ENCODE data around the gene ARHGAP22.

The ARHGAP22 gene

DNA sequence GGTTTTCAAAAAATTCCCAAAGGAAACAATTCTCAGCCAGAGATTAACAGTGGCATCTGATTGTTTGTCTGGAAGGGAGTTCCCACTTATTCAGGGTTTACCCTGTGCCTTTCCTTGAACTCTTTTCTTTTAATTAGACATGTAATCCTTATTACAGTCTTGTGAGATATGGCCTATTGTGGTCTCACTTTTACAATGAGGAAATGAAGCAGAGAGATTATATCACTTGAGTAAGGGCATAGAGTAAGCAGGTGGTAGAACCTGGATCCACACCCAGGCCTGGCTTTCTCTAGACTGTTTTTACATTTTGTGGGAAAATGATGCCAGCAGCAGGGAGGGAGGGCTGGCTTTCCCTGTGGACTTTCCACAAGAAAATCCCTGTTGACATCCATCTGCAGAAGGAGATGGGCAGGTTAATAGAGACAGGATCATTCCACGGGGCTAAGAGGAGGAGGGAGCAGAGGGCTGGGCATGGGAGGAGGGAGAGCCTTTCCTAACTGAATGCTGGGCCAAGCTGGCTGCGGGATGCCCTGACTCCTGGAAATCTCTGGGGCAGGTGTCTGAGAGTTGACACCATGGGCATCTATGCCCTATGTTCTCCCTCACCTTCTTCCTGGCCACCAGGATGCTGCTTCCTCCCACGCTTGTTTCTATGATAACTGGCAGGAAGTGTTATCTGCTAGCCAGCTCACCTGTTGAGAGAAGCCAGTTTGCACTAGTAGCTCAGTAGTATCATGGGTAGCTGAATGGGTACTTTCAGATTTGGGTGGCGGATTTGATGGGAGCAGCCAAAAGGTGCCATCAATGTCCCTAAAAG is 28.7 kb upstream of the ARHGAP22 start:
- DNase-seq (ENCODE audit: low spot score), result no peak

DNA sequence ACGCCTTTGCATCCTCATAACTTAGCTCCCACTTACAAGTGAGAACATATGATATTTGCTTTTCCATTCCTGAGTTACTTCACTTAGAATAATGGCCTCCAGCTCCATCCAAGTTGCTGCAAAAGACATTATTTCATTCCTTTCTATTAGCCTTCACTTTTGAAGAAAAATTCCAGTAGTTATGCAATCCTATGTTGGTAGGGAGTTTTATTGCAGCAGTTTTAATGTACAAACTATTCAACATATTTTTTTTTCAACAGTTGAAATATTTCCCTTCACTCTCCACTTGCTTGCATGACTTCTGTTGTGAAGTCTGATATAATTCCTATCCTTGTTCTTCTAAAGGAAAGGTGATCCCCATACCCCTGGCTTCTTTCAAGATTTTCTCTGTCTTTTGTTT is 27.3 kb upstream of the ARHGAP22 start:
- DNase-seq (ENCODE audit: low spot score), result peak; percentile 56

DNA sequence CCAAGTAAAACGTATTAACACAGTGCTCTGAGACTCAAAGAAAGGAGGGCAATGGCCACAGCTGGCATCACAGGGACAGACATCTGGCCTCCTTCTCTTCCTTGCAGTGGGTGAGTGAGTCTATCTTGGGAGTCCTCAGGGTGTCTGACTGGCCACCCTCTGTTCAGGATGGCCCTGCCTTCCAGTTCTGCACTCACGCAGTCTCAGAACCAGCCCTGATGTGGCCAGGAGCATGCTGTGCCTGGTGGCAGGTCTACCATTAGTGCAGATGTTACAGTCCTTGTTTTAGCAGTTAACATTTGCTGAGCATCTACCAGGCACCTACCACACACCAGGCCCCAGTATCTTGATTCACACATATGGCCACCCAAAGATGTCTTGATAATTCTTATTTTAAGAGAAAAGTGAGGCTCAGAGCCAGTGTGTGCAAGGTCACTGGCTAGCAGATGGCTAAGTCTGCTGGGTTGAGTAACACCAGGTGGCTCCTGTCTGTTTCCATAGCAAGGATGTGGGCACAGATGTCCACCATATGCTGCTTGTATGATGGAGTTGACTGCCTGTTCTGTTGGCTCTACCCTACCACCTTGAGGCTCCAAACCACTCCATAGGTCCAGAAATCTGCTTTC is 23.2 kb upstream of the ARHGAP22 start:
- peak; percentile 40 for DNase-seq (ENCODE audit: low spot score)

DNA sequence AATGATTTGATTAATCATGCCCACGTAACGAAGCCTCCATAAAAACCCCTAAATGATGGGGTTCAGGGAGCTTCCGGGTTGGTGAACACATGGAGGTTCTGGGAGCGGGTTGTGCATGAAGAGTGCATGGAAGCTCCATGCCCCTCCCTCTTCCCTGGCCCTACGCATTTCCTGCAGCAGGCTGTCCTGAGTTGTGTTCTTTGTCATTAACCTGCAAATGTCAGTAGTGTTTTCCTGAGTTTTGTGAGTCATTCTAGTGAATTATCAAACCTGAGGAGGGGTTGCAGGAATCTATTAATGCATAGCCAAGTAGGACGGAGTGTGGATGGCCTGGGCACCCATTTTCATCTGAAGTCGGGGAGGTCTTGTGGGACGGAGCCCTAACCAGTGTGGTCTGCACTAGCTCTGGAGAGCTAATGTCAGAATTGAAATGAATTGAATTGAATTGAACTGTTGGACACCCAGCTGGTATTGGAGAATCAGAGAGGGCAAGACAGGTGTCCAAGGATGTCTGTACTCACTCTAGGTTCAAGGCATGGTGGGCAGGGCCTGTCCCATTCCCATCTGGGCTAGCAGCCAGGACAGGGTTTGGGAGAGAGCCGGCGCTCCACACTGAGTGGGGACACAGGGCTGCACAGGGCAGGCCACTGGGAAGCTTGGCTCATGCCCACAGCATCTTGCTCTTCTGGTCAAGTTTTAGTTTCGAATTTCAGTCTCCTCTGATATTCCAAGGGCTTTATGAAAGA is 22.3 kb upstream of the ARHGAP22 start:
- DNase-seq (ENCODE audit: low spot score), result no peak

DNA sequence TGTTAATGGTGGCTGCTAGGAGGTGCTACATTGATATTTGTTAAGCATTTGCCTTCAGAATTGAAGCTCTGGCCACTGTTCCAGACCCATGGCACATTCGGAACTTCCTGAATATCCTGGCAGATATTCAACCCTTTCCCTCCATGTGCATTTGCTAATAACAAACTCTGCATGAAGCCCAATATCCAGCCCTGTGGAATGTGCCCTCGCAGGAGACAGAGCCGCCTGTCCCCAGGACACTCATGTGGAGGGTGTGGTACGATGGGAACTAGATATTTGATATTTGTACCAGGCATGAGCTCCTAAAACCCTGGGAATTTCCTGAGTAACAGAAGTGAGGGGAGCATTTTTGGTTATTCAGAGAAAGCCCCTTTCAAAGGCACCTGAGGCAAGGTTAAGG is 21.6 kb upstream of the ARHGAP22 start:
- DNase-seq (ENCODE audit: low spot score), result no peak

DNA sequence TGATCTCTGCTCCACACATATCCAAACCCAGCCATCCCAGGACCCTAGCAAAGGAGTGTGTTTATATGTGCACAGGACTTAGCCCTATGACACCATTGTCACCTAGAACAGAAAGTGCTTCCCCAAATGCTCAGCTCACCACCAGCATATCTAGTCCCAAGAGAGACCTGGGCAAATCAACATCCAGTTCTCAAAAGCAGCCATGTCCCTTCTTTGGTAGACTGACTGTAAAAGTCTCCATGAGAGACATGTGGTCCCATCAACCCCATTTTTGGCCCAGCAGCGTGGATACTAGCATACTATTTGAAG is 20.9 kb upstream of the ARHGAP22 start:
- no peak for DNase-seq (ENCODE audit: low spot score)

DNA sequence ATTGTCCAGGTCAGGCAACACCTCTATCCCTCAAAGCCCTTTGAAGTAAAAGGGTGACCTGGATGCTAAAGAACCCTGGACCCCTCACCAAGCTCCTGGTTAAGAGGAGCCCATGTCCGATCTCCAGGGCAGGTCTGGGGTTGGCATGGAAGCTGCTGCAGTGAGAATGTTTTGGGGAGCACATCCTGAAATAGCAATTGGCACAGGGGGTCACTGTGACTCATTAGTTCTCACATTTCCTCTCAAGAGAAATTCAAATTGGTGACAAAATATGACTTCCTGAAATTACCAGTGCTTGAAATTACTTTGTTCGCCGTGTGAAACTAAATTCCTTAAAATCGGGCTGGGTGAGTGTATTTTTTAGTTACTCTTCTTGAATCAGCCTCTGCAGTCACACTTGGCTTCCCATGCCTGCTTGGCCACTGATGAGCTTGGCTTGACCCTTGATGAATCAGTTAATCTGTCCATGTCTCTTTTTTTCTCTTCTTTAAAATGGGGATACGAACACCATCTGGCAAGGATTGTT is 18.8 kb upstream of the ARHGAP22 start:
- no peak for DNase-seq (ENCODE audit: low spot score)

DNA sequence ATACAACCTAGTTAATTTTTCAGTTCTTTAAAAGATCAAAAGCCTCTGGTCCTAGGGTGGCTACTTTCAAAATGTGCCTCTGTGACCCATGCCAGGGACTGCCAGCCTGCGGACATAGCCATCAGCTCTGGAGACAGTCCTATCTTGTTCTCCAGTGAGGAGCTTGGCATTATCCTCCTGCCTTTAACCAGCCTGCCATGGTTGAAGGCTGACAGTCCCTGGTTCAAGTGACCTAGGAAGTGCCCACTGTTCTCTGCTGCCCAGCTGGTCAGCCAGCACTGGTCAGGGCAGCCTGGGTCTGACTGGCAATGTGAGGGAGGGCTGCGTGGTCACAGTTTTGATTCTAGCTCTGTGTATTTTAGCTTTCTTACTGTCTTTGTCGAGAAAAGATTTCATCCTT is 18.1 kb upstream of the ARHGAP22 start:
- DNase-seq (ENCODE audit: low spot score), result no peak

GRCh38 chr10:48620719-48621118 is 15.8 kb upstream of the ARHGAP22 start:
- no peak for DNase-seq (ENCODE audit: low spot score)

GRCh38 chr10:48616436-48616835 is 11.6 kb upstream of the ARHGAP22 start:
- DNase-seq (ENCODE audit: low spot score), result no peak

- peak; percentile 50 for DNase-seq (ENCODE audit: low spot score)
Measured at GRCh38 chr10:48614481-48615390, 9.9 kb upstream of the ARHGAP22 start.

DNA sequence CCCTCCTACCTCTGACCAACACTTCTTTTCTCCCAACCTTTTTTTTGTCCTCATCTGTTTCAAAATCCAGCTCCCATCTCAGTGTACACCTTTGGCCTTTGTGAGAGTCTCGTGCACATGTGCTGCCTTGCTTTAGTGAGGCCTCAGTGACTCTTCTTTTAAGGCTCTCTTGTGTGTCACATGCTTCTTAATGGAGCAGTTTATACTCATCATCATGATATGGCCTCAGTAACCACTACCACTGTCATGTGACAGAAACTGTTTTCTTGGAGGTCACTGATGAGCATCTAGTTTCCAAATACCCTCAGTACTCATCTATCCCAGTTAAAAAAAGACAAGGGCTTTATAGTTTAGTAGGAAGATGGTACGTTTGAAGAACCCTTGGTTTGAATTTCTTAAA is 8.1 kb upstream of the ARHGAP22 start:
- no peak for DNase-seq (ENCODE audit: low spot score)

GRCh38 chr10:48612236-48612943 is 7.5 kb upstream of the ARHGAP22 start:
- peak; percentile 59 for DNase-seq (ENCODE audit: low spot score)

GRCh38 chr10:48611133-48611532 is 6.3 kb upstream of the ARHGAP22 start:
- no peak for DNase-seq (ENCODE audit: low spot score)

DNA sequence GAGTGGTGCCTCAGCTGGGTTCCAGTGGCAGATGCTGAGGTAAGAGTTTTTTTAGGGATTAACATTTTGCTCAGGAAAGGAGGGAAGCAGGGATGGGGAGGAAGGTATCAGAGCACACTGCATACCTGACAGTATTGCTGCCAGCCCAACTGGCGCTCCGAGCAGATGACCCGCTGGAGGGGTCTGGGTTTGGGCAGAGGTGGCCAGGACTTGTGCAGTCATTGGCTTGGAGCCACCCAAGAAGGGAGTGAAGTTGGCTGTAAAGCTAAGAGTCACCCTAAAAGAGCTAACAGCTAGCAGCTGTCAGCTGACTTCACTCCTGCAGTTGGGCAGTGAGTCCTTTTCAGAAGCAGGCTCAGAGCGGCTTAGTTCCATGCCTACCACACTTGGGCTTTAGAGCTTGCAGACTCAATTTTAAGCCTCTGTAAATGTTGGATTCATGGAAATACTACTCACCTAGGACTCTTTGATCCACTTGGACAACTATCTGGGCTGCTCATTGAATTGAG is 5.8 kb upstream of the ARHGAP22 start:
- DNase-seq (ENCODE audit: low spot score), result no peak

DNA sequence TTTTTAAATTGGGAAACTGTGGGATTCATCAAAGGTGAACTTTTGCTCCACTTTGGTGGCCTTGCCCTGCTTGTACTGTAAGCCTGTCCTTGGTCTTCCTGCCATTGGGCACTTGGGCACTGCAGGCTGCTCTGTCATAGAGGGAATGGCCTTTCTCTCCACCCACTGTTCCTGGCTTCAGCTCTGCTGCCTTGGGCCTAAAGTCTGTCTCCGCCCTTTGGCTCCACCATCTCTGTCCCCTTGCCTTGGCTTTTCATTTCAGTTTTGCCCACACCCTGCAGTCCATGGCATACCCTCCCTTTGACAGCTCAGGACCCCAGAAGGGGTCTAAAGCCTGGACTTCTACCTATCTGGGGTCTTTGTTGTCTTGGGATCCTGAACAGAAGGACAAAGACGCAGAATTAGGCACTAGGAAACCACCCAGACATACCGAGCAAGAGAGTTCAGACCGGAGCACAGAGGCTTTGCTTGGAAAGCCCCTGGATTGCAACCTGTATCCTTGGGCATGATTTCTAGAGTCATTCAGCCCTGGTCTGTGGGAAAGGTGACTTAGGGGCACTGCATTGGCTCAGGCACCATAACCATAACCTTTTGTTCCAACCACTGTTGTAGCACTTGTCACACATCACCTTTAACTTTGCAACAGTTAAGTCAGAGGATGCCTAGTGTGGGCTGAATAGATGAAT is 5.2 kb upstream of the ARHGAP22 start:
- no peak for DNase-seq (ENCODE audit: low spot score)

DNA sequence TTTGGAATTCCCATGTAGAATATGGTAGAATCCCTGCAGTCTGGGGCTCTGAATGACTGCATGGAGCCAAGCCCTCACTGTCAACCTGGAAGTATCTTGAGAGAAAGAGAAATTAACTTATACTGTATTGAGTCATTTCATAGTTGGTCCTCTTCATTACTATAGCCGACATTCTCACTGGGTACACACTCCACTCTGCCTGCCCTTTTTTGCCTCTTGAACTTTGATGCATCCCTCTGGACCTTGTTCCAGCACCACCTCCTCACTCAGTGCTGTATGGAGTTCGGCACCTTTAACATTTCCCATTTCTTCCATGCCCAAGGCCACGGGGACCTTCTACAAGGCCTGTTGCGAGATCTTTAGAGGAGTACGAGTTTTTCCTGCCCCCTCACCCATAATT is 4.6 kb upstream of the ARHGAP22 start:
- DNase-seq (ENCODE audit: low spot score), result no peak

- DNase-seq (ENCODE audit: low spot score), result no peak
Measured at GRCh38 chr10:48608976-48609375, 4.1 kb upstream of the ARHGAP22 start.

GRCh38 chr10:48608279-48608681 is 3.4 kb upstream of the ARHGAP22 start:
- peak; percentile 56 for DNase-seq (ENCODE audit: low spot score)

Data from GM03348 (cell line).